Neural progenitor cell (in vitro differentiated cells): ENCODE measurements around the gene RGCC. TPM values are rescaled to one million over a fixed set of nuclear protein-coding genes. Genes with fewer than 3 reads are reported as not detected.

Source experiments
- DNase-seq: peaks from one replicate; pipeline ENCODE4 v3.0.0-alpha.2; 2016; ENCODE audit warnings: low spot score
- H2AFZ ChIP-seq: fragments of 200-600 bp; sonication (generic); replicated peaks from 2 replicates; pipeline ENCODE4 v1.6.1; 2016; ENCODE audit warnings: antibody characterized with exemption
- H3F3A ChIP-seq: fragments of 200-600 bp; sonication (generic); 2 replicates; pipeline ENCODE4 v1.6.1; 2016; ENCODE audit warnings: antibody characterized with exemption, low read depth
- H3K27ac ChIP-seq: fragments of 200-600 bp; sonication (generic); 2 replicates; pipeline ENCODE4 v1.5.1; 2016; ENCODE audit warnings: mild to moderate bottlenecking
- H3K27me3 ChIP-seq: fragments of 200-600 bp; sonication (generic); 2 replicates; pipeline ENCODE4 v1.6.1; 2016; ENCODE audit warnings: mild to moderate bottlenecking, moderate library complexity
- H3K36me3 ChIP-seq: fragments of 200-600 bp; sonication (generic); 2 replicates; pipeline ENCODE4 v1.5.1; 2016
- H3K4me1 ChIP-seq: fragments of 200-600 bp; sonication (generic); 2 replicates; pipeline ENCODE4 v1.6.1; 2016; ENCODE audit warnings: mixed run types
- H3K4me2 ChIP-seq: fragments of 200-600 bp; sonication (generic); 2 replicates; pipeline ENCODE4 v1.6.1; 2016
- H3K4me3 ChIP-seq: fragments of 200-600 bp; sonication (generic); 2 replicates; pipeline ENCODE4 v1.5.1; 2016
- H3K79me2 ChIP-seq: fragments of 200-600 bp; sonication (generic); 2 replicates; pipeline ENCODE4 v1.6.1; 2016; ENCODE audit warnings: low read depth
- H3K9ac ChIP-seq: fragments of 200-600 bp; sonication (generic); 2 replicates; pipeline ENCODE4 v1.6.1; 2016
- H3K9me3 ChIP-seq: fragments of 200-600 bp; sonication (generic); 2 replicates; pipeline ENCODE4 v1.5.1; 2016; ENCODE audit warnings: low read depth
- H4K20me1 ChIP-seq: fragments of 200-600 bp; sonication (generic); 2 replicates; pipeline ENCODE4 v1.6.1; 2016; ENCODE audit warnings: low read depth
- H3K27ac Mint-ChIP-seq: 3 replicates; pipeline ENCODE4 v1.8.0; 2021; ENCODE audit warnings: mixed read lengths
- H3K27me3 Mint-ChIP-seq: 2 replicates; pipeline ENCODE4 v1.8.0; 2022; ENCODE audit warnings: low read depth, mild to moderate bottlenecking, inconsistent platforms, moderate library complexity, mixed read lengths; ENCODE audit not compliant: insufficient read depth
- H3K36me3 Mint-ChIP-seq: 3 replicates; pipeline ENCODE4 v1.8.0; 2021; ENCODE audit warnings: mixed read lengths
- H3K4me1 Mint-ChIP-seq: 3 replicates; pipeline ENCODE4 v1.8.0; 2021; ENCODE audit warnings: mixed read lengths
- H3K4me3 Mint-ChIP-seq: 3 replicates; pipeline ENCODE4 v1.8.0; 2021; ENCODE audit warnings: mild to moderate bottlenecking, moderate library complexity, mixed read lengths
- H3K9me3 Mint-ChIP-seq: 3 replicates; pipeline ENCODE4 v1.8.0; 2020; ENCODE audit warnings: mixed read lengths
- CTCF ChIP-seq: fragments of 200-600 bp; sonication (generic); IDR thresholded peaks from 2 replicates; pipeline ENCODE4 v1.5.1; 2017; ENCODE audit warnings: antibody characterized with exemption, mild to moderate bottlenecking
- EZH2 ChIP-seq: fragments of 200-600 bp; sonication (generic); IDR thresholded peaks from 2 replicates; pipeline ENCODE4 v1.6.1; 2017; ENCODE audit warnings: antibody characterized with exemption, mild to moderate bottlenecking, moderate library complexity
- EZH2phosphoT487 ChIP-seq: fragments of 200-600 bp; sonication (generic); IDR thresholded peaks from 2 replicates; pipeline ENCODE4 v1.6.1; 2017; ENCODE audit warnings: antibody characterized with exemption
- total RNA-seq: library from RNA; depleted of rRNA; stranded (reverse); fragments of >200 nt; gene quantifications from 2 replicates; pipeline ENCODE4 v1.2.3, GENCODE V29; 2015; ENCODE audit warnings: low replicate concordance

Gene RGCC
- total RNA-seq, 1 donor from 2014 or later = not detected

GRCh38 chr13:41461527-41462139, 4.3 kb downstream of the RGCC start:
- no peak overlapping the region for H3K27ac ChIP-seq
- H3K9me3 ChIP-seq = no peaks in the 10 kb centered on the region
- no peak overlapping the region for H3K4me3 ChIP-seq
- H4K20me1 ChIP-seq = no peaks in the 10 kb centered on the region
- H3F3A ChIP-seq = no peaks in the 10 kb centered on the region
- no peak overlapping the region for H3K4me3 Mint-ChIP-seq
- H3K4me1 ChIP-seq = no peaks in the 10 kb centered on the region
- no peak overlapping the region for H3K27ac Mint-ChIP-seq
- TF ChIP-seq EZH2phosphoT487 (no peak), EZH2 (no peak), CTCF (no peak)
- peaks cover 10% of the 10 kb centered on the region for H3K4me1 Mint-ChIP-seq
- H3K79me2 ChIP-seq = no peaks in the 10 kb centered on the region
- H3K27me3 ChIP-seq = peaks cover 65% of the 10 kb centered on the region
- peaks cover 9% of the 10 kb centered on the region for H3K27me3 Mint-ChIP-seq
- H2AFZ ChIP-seq = no peak overlapping the region
- no peaks in the 10 kb centered on the region for H3K9me3 Mint-ChIP-seq
- H3K4me2 ChIP-seq = no peak overlapping the region
- H3K36me3 Mint-ChIP-seq = peaks cover 4% of the 10 kb centered on the region
- H3K9ac ChIP-seq = no peak overlapping the region
- DNase-seq = no peak
- no peaks in the 10 kb centered on the region for H3K36me3 ChIP-seq

GRCh38 chr13:41462427-41462826, 5.1 kb downstream of the RGCC start:
- H3K4me3 Mint-ChIP-seq = no peak overlapping the region
- peaks cover 8% of the 10 kb centered on the region for H3K27me3 Mint-ChIP-seq
- no peaks in the 10 kb centered on the region for H3K36me3 ChIP-seq
- H3K27me3 ChIP-seq = peaks cover 57% of the 10 kb centered on the region
- no peaks in the 10 kb centered on the region for H3K9me3 Mint-ChIP-seq
- H3K4me1 ChIP-seq = no peaks in the 10 kb centered on the region
- no peak overlapping the region for H3K9ac ChIP-seq
- no peak overlapping the region for H3K27ac ChIP-seq
- no peak overlapping the region for H3K27ac Mint-ChIP-seq
- peaks cover 4% of the 10 kb centered on the region for H3K36me3 Mint-ChIP-seq
- H3K4me3 ChIP-seq = no peak overlapping the region
- DNase-seq = no peak
- no peak overlapping the region for H2AFZ ChIP-seq
- H3K9me3 ChIP-seq = no peaks in the 10 kb centered on the region
- H3K4me1 Mint-ChIP-seq = peaks cover 10% of the 10 kb centered on the region
- no peaks in the 10 kb centered on the region for H3K79me2 ChIP-seq
- TF ChIP-seq EZH2 (no peak), CTCF (no peak), EZH2phosphoT487 (no peak)
- no peaks in the 10 kb centered on the region for H3F3A ChIP-seq
- no peak overlapping the region for H3K4me2 ChIP-seq
- no peaks in the 10 kb centered on the region for H4K20me1 ChIP-seq

- Histone ChIP-seq H3K4me3 (no peak overlapping the region), H3K27ac (no peak overlapping the region)
Observed at GRCh38 chr13:41463838-41464602, 6.7 kb downstream of the RGCC start.

More at GRCh38 chr13:41463838-41464602, 6.7 kb downstream of the RGCC start:
- Histone ChIP-seq H3K36me3 (no peaks in the 10 kb centered on the region), H3K9ac (no peak overlapping the region), H3K4me1 (no peaks in the 10 kb centered on the region), H3K27me3 (peaks cover 42% of the 10 kb centered on the region), H3K4me2 (no peak overlapping the region), H2AFZ (no peak overlapping the region), H4K20me1 (no peaks in the 10 kb centered on the region), H3K79me2 (no peaks in the 10 kb centered on the region), H3K9me3 (no peaks in the 10 kb centered on the region), H3F3A (no peaks in the 10 kb centered on the region)
- no peaks in the 10 kb centered on the region for H3K9me3 Mint-ChIP-seq
- H3K4me3 Mint-ChIP-seq = no peak overlapping the region
- no peak overlapping the region for H3K27ac Mint-ChIP-seq
- peaks cover 11% of the 10 kb centered on the region for H3K36me3 Mint-ChIP-seq
- DNase-seq = no peak
- peaks cover 8% of the 10 kb centered on the region for H3K4me1 Mint-ChIP-seq
- peaks cover 5% of the 10 kb centered on the region for H3K27me3 Mint-ChIP-seq
- TF ChIP-seq EZH2 (no peak), CTCF (no peak), EZH2phosphoT487 (no peak)
